MV-4-11 (cell line): ENCODE results near the gene NAP1L4.
"Not testable (repeated sequence)": the region's sequence is repeated elsewhere in the genome, so short reads cannot be mapped to it uniquely, and the experiment has no call there.

Source experiments
- DNase-seq: peaks from one replicate; lab custom pipeline; 2025; lab: John Stamatoyannopoulos, UW

The NAP1L4 gene

DNA sequence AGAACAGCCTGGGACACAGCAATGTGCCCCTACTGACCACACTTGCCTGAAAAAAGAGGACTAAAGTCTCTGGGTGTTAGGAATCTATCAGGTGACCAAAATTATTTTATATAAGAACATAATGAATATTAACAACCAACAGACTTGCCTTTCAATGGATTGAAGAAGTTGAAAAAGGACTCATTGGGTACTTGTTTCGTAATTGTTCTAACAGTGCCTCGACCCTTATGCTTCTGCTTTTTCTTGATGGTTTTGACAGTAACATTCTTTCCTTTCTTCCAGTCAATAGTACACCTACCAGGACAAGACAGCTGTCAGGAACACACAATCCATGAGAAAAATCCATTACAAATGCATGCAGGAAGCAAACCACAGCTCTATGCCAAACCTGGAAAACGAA is 33.9 kb downstream of the NAP1L4 start:
- DNase-seq: peak; percentile 65

DNA sequence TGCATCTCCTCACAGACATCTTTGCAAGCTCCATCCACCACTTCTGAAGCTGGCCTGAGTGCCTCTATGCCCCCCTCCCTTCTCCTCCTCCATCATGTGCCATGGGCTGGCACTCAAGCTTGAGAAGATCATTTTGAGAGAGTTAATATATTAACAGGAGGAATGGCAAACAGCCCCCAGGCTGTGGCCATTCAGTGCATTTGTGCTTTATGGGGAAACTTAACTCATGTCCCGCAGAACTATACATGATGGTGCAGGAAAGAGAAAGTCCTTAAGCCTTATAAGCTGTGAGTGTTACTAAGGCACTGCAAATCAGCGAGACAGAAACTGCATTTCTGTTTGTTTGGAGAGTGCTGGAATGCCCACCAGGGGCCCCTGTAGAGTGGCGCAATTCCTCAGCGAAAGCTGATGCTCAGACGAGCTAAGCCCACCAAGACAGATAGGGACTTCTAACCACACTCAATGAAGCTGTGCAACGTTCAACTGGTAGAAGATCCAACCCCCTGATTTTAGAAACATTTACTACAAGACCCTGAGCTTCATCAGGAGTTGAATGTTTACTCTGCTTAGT is 36.1 kb downstream of the NAP1L4 start:
- no peak for DNase-seq

DNA sequence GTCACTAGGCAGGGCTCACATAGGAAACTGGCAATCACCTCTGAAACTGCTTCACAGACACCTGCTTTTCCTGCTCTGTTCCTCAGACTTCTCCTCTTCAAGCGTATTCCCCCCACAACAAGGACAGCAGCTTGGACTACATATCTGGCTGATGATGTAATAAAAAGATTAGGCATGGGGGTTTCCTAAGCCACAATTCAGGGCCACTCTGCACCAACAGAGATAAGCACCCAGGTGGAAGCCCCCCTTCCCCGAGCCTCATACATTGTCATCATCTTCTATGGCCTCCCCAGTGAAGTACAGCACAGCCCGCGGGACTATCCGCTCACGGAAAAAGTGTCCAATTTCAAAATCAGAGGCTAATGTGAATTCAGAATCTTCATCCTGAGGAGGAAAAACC is 37.9 kb downstream of the NAP1L4 start:
- DNase-seq: no peak

DNA sequence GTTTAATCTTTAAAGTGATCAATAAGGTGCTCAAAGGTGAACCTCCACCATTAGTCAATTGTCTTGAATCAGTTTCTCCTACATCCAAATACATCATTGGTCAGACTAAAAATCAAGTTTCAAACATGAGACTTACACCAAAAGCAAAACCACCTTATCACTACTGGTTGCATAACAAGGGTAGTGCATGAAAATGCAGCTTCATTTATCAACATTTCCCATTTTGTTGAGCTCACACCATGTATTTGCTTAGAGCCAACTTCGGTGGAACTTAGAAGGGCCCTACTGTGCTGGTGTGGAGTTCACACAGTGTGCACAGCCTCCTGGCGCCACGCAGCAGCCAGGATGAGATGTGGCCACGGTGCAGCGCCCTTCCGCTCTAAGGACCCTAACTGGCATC is 39.8 kb downstream of the NAP1L4 start:
- DNase-seq: peak; percentile 19

DNA sequence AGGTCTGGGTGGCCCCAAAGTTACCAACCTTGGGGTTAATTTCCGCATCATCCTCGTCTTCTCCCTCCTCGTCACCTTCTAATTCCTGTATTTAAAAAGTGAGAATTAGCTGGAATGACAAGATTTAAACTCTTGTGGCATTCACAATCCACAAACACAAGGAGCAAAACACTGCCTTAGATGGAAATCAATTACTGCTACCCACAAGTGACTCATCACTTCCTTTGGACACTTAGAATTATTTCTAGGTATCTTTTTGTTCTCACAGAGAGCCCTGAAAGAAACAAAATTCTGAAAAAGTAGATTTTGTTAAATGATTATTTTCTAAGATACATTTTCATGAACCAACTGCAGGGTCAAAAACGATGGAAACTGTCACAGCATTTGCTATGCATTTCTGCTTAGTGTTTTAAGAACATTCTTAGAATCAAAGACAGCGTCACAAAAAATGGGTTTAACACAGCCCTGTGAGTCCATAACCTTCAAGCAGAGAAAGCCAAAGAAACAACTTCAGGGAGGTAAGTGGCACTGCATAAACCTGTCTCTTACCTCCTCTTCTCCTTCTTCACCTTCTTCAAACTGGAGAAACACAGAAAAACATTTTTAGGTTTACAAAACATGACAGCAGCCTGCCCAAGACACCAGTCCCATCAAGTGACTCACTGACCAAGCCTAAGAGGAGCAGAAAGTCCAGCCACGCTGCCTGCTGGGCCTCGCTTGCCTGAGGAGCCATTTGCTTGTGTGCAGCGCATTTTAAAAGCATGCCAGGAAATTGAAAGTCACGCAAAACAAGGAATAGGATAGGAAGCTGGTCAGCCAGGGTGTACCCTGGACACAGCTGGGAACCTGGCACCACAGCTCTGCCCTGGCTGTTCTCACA is 40.7 kb downstream of the NAP1L4 start:
- DNase-seq: peak; percentile 37

DNA sequence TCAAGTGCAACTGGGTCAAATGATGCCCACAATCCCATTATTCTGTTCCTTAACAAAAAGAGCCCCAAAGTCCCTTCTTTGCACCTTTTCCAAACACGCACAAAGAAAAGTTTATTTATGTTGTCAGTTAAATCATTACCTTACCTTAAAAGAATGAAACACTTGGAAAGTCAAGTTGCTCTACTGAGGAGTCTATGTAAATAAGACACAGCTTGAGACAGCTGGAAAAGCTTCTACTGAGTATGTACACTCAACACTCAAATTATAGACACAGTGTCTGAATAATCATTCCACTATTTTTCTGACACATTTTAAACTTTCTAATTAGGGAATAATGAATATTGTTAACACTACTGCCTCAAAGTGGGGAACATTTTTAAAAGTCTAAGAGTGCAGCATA is 41.3 kb downstream of the NAP1L4 start:
- DNase-seq: no peak

DNA sequence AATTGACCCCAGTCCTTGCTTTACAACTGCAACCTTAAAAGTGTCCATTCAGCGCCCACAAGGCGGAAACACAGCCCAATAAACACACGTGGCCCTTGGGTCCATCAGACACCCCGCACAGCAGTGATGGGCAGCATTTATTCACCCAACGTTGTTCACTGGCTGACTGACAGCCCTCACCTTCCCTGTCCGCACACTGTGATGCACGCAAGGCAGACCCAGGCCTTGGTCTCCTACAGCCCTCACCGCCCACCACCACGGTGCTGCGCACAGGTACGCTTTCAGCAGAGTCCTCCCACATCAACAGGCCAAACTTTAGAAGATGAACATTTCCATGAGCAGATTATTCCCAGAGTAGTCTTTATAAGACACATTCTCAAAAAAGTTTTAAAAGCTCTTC is 42.2 kb downstream of the NAP1L4 start:
- DNase-seq: no peak

DNA sequence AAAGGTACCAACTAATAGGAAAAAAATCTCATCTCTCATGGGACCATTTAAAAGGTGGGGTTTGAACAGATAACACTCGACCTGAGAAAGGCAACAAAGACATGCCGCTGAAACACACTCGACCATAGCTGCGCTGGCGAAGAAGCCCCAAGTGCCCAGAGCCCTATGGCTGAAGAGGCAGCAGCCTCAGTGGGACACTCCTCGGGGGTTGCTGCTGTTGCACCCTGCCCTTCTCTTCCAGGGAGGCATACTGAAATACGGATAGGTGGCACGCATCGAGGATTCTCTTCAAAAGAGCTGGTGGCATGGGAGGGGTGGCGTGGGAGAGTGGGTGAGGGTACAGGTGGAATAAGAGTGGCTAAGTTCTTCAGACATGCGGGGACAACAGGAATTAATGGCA is 44.4 kb downstream of the NAP1L4 start:
- no peak for DNase-seq

DNA sequence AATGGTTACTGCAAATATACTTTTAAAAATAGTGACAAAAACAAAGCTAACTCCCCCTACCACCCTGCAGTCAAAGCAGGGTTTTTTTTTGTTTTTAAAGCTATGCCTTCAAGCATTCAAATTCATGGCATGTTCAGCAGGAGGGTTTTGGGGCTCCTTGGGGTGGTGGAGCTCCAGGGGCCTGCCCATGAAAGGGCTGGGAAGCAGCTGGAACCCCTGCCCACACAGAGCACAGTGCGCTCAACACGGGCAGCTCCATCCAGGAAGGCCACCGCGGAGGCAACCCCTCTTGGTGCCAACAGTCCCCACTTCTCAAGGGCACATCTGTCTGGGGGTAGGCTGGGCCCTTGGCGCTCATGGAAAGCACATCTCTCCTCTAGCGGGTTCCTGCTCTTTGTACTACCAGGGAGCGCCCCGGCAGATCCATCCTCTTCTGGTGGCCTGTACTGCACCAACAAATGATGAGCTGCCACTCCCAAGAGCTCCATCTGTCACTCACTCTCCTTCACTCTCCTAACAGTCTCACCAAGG is 46.3 kb downstream of the NAP1L4 start:
- no peak for DNase-seq

DNA sequence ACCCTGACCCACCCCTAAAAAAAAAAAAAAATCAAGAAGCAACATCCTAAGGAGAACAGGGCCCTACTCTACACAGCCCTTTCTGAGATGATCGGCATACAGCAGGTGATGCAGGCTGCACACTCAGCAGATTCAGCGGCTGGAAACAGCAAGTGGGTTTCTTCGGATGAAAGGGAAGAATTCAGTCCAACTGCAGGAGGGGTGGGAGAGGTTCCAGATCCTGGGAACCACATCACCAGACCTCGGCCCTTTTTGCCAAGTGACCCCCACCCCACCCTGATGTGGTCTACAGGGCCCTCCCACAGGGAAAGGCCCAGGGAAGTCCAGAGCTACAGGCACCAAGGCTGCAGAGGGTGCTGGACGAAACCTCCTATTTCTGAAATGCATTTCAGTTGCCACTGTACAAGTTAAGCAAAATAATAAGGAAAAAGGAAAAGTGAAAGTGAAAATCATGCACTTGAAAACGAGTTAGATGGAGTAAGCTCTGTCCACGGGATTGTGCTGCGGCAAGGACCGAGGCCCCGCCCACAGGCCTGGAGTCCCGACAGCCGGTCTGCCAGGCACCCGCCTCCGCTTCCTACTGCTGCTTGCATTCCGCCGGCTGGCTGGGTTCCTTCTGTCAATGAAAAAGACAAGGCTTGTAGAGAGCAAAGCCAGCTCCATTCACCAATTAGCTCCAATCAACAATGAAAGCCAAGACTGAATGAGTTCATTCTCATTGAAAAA is 46.9 kb downstream of the NAP1L4 start:
- peak; percentile 55 for DNase-seq

DNA sequence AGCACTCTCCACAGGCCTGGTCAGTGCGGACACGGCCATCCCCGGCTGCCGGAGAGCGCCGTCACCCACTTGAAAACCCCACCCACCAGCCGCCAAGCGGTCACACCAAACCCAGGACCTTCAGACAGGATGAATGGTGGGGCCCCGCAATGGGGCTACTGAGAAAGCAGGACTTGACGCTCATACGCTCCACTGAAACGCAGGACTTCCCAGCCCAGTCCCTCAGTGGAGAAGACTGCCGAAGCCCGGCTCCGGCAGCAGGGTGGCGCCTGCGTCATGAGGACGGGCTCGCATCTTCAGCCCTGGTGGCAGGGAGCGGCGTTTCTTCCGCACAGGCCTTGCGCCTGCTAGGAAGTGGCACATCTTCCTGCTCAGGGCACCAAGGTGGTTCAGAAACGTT is 47.6 kb downstream of the NAP1L4 start:
- no peak for DNase-seq

DNA sequence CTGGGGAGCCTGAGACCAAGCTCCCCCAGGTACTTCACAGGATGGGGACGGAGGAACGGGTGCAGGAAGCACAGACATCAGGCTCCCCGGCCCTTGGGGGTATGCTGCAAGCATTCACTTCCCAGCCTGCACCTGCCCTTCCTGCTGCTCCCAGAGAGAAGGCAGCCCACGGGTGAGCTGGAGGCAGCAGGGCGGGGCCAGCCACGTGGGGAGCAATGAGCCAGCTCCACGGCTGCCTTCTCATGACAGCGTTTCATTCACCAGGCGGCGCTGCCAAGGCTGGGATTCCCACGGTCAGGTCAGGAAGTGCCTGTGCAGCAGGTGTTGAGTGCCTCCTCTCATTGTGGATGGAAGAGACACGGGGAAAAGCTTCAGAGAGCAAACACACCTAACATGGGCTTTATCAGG is 48.4 kb downstream of the NAP1L4 start:
- no peak for DNase-seq

DNA sequence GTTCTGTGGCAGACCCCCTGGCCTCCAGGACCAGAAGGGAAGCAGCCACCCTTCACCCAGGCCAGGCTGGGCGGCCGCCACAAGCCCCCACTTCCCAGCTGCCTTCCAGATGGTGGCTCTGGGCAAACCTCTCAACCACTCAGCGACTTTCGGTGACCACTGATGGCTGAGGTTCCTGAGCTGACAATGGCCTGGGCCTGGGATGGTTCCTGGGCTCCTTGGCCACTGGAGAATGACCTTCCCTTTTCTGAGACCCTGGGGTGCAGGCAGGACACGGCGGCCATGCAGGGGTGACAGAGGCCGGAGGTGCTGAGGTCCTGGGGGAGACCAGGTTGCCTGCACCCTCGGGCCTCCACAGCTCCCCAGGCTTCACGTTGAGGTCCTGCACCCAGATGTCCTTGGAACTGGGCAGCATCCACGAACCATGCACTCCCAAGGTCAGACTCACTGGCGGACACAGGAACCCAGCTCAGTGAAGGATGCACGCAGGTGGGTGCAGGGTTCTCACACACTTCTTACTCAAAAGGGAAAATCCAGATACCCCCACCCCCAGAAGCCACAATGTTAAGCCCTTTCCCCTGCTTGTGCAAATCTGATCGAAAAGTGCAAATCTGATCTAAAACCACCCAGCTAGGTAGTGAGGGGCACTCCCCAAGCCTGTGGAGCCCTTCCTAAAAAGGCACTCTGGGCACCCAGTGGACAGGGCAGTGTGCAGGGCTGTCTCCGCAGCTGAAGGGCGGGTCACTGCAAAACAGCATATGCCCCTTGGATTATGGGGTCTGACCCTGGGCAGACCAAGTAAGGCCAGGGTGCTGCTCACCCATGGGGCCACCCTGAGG is 49.0 kb downstream of the NAP1L4 start:
- DNase-seq: no peak

DNA sequence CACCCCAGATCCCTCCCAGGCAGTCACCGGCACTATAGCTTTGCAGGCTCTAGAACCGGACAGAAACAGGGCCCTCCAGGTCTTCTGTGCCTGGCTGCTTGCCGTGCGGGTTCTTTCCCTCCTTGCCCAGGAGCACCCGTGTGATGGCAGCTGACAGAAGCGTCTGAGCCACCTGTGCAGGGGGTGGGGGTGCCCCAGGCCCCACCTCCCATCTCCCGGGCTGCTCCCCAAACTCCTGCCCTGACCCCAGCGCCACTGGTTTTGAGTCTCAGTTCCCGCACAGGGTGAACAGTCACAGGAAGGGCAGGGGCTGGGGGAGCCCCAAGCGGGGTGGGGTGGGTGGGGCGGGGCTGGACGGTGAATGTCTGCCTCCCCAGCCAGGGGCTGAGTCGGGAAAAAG is 49.7 kb downstream of the NAP1L4 start:
- no peak for DNase-seq

DNA sequence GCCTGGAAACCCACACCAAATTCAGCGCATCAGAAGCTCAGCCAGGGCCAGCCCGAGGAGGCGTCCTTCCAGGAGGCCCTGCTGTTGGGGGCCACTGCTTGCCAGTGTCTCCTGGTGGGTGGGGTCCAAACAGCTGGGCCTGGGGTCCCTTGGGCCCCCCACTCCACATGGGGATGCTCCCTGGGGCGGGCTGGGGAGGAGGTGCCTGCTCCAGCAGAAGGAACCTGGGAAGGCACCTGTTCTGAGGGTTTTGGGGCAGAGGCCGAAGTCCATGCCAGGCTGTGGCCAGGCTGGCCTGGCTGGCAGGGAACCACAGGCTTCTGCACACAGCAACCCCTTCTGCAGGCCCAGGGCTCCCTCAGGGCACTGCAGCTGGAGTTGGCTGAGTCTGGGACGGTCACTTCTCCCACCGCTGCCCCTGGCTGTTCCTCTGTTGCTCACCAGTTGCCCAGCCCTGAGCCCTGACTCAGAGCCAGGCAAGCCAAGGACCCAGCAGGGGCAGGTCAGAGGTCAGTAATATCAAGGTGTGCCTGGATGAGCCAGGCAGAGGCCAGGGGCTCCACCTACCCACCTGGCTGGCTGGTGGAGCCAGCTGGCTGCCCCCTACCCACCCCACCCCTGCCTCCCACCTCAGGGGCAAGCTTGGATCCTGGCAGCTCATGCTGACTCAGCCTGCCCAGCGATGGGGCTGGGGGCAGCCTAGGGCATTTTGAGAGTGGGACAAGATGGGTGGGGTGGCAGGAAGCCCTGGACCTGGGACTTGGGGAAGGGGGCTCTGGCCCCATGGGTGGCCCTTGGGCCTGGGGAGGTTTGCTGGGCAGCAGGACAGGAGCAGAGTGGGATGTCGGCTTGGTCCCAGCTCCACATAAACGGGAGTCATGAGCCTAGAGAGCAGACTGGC is 51.0 kb downstream of the NAP1L4 start:
- no peak for DNase-seq

DNA sequence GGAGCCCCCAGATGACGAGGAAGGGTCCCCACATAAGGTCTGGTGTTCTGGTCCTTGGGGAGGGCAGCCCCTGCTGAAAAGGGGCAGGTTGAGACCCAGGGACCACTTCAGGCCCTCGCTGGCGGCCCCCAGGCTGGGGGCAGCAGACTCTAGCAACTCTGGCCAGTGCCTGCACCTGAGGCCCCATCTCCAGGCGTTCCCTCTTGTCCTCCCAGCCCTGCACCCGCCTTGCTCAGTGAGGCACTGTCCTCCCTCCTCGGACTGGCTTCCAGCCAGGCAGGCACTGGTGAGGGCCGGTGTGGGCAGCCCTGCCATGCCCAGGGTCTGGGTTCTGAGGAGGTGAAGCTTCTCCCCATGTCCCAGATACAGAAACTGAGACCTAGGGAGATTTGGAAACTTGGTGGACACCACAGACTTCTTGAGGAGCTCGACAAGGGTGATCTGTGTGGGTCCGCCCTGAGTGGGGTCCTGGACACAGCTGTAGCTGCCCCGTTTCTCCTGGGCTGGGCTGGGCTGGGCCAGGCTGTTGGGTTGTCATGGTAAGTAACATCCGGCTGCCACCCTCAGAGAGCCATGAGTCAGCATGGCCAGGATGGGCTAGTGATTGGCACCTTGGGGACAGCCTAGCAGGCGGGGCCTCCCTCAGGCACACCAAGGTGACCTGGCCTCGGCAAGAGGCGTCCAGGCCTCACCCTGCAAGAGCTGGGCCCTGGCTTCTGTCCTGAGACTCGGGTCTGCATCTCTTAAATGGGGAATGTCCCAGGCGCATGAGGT is 51.8 kb downstream of the NAP1L4 start:
- DNase-seq: peak; percentile 54

DNA sequence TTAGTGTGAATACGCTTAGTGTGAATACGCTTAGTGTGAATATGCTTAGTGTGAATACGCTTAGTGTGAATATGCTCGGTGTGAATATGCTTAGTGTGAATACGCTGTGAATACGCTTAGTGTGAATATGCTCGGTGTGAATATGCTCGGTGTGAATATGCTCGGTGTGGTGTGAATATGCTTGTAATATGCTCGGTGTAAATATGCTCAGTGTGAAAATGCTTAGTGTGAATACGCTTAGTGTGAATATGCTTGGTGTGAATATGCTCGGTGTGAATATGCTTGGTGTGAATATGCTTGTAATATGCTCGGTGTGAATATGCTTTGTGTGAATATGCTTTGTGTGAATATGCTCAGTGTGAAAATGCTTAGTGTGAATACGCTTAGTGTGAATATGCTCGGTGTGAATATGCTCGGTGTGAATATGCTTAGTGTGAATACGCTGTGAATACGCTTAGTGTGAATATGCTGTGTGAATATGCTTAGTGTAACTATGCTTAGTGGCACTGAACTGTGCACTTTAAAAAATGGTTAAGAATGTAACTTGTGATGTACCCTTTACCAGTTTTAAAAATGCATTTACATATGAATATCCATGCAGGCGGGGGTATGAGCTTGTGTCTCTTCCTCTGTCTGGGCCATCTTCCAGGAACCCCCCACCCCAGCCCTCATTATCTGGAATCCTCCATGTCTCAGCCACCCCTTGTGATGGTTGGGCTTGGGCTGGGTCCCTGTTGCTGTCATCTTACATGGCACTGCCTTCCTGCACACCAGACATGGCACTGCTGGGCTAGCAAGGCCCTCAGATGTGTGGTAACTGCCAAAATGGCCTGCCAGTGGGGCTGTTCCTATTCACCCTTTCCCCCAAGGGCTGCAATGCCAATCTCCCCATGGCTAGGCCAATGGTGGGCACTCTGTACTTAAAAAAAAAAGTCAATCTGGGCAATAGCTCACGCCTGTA is 53.4 kb downstream of the NAP1L4 start:
- not testable (repeated sequence) for DNase-seq

DNA sequence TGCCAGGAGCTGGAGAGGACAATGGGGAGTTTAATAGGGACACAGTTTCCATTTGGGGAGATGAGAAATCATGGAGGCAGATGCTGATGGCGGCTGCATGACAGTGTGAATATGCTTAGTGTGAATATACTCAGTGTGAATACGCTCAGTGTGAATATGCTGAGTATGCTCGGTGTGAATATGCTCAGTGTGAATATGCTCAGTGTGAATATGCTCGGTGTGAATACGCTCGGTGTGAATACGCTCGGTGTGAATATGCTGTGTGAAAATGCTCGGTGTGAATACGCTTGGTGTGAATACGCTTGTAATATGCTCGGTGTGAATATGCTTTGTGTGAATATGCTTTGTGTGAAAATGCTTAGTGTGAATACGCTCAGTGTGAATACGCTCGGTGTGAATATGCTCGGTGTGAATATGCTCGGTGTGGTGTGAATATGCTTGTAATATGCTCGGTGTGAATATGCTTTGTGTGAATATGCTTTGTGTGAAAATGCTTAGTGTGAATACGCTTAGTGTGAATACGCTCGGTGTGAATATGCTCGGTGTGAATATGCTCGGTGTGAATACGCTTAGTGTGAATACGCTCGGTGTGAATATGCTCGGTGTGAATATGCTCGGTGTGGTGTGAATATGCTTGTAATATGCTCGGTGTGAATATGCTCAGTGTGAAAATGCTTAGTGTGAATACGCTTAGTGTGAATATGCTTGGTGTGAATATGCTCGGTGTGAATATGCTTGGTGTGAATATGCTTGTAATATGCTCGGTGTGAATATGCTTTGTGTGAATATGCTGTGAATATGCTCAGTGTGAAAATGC is 54.3 kb downstream of the NAP1L4 start:
- not testable (repeated sequence) for DNase-seq
